ENCODE data around the gene ZSCAN18.

Gene ZSCAN18

DNA sequence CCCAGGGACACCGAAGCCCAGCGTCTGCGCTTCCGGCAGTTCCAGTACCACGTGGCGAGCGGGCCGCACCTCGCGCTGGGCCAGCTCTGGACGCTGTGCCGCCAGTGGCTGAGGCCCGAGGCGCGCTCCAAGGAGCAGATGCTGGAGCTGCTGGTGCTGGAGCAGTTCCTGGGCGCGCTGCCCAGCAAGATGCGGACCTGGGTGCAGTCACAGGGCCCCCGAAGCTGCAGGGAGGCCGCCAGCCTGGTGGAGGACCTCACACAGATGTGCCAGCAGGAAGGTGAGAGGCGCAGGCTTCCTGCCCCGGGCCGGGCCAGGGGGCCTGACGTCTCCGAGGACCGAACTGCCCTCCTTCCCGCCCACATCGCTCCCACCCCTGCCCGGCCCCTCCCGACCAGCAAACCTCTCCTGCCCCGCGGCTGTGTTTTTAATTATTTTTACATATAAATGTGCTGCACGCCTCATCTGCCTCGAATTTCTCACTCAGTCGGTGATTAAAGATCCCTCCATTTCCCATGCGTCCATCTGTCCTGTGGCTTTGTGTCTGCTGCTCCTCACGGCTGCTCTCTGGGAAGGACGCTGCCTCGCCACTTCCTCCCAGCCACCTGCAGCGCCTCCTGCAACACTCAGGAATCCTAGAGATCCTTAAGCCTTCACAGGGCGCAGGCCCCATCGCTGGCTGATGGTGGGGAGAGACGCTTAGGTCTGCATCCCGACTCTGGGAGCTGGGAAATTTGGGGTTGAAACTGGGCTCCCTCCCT lies 59.9 kb downstream of the ZSCAN18 start:
- no peak for DNase-seq (ENCODE audit: low read depth)
- in situ Hi-C loops (cut with HindIII; ENCODE audit: low sequenced_read_pairs): no loop called here
- TF ChIP-seq, protein P1, sequence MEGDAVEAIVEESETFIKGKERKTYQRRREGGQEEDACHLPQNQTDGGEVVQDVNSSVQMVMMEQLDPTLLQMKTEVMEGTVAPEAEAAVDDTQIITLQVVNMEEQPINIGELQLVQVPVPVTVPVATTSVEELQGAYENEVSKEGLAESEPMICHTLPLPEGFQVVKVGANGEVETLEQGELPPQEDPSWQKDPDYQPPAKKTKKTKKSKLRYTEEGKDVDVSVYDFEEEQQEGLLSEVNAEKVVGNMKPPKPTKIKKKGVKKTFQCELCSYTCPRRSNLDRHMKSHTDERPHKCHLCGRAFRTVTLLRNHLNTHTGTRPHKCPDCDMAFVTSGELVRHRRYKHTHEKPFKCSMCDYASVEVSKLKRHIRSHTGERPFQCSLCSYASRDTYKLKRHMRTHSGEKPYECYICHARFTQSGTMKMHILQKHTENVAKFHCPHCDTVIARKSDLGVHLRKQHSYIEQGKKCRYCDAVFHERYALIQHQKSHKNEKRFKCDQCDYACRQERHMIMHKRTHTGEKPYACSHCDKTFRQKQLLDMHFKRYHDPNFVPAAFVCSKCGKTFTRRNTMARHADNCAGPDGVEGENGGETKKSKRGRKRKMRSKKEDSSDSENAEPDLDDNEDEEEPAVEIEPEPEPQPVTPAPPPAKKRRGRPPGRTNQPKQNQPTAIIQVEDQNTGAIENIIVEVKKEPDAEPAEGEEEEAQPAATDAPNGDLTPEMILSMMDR (IDR thresholded peaks at IDR 0.05; ENCODE audit: low read depth, low read length, missing control alignments): no peak
- no peak overlapping the region for H3K4me3 ChIP-seq (ENCODE audit: low read depth, low read length)

DNA sequence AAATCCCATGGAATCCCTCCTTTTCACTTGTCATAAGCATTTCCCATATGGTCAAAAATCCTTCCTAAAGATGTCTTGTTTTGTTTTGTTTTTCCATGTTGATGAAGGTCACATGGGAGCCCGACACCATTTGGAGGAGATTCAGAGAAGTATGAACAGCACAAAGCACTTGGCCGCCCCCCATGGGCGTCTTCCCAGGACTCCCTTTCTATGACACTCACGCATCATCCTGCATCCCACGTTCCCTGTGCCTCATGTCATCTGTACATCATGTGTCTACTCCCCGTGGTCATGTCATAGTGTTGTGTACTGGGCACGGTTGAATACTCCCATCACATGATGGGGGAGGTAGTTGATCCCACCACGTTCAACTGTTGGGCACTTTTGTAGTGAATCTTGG lies 62.2 kb downstream of the ZSCAN18 start:
- in situ Hi-C loops (cut with HindIII; ENCODE audit: low sequenced_read_pairs): no loop called here
- no peak overlapping the region for H3K4me3 ChIP-seq (ENCODE audit: low read depth, low read length)
- TF ChIP-seq, protein P1 (IDR thresholded peaks at IDR 0.05; ENCODE audit: low read depth, low read length, missing control alignments): no peak
- no peak for DNase-seq (ENCODE audit: low read depth)

DNA sequence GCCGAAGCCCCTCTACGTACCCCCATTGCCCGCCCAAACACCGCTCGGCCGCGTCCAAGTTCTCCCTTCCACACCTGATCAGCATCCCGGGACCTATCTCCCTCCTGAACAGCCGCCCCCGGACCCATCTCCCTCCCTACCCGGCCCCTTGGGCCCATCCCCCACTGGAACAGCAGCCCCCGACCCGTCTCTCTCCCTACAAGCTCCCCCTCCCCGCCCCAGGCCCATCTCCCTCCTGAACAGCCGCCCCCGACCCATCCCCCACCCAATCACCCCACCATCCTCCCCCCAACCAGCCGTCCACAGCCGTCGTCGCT lies 63.6 kb downstream of the ZSCAN18 start:
- in situ Hi-C loops (cut with HindIII; ENCODE audit: low sequenced_read_pairs): no loop called here
- DNase-seq (ENCODE audit: low read depth): no peak
- H3K4me3 ChIP-seq (ENCODE audit: low read depth, low read length): no peak overlapping the region
- TF ChIP-seq, protein P1 (IDR thresholded peaks at IDR 0.05; ENCODE audit: low read depth, low read length, missing control alignments): no peak

Measured in astrocyte of the cerebellum (primary cell).